Activated CD8-positive, alpha-beta T cell treated with anti-CD3 and anti-CD28 coated beads for 36 hours (primary cell): Measurements from ENCODE around the gene BCL11B. TPM values are rescaled to one million over a fixed set of nuclear protein-coding genes. Genes with fewer than 3 reads are reported as not detected.
A peak's percentile ranks its signal among the peaks of the same experiment; 100 is the strongest.

Experiments used
- ATAC-seq: fragments of 200-7000 bp; cut with Tn5 transposase; one replicate; pipeline ENCODE4 v1.10.0; 2021; ENCODE audit warnings: mild to moderate bottlenecking, moderate library complexity
- CTCF ChIA-PET: fragments of 350-600 bp; sonication (Branson Sonifier 250); formaldehyde crosslinking; loops from one replicate; lab custom pipeline; 2021; ENCODE audit warnings: antibody characterized with exemption; lab: Charles Lee
- POLR2A ChIA-PET: fragments of 350-600 bp; sonication (Branson Sonifier 250); formaldehyde crosslinking; loops from one replicate; lab custom pipeline; 2021; ENCODE audit warnings: antibody characterized with exemption; lab: Charles Lee
- DNase-seq: peaks from one replicate; pipeline ENCODE4 v3.0.0-alpha.2; 2020
- H3K27ac Mint-ChIP-seq: one replicate; pipeline ENCODE4 v1.8.0; 2021; ENCODE audit warnings: mild to moderate bottlenecking, mixed read lengths
- H3K27me3 Mint-ChIP-seq: one replicate; pipeline ENCODE4 v1.8.0; 2021; ENCODE audit warnings: mixed read lengths
- H3K36me3 Mint-ChIP-seq: one replicate; pipeline ENCODE4 v1.8.0; 2021; ENCODE audit warnings: low read depth, mixed read lengths
- H3K4me1 Mint-ChIP-seq: one replicate; pipeline ENCODE4 v1.8.0; 2021; ENCODE audit warnings: low read depth, mixed read lengths
- H3K4me3 Mint-ChIP-seq: one replicate; pipeline ENCODE4 v1.8.0; 2021; ENCODE audit warnings: mild to moderate bottlenecking, moderate library complexity, mixed read lengths
- H3K9me3 Mint-ChIP-seq: one replicate; pipeline ENCODE4 v1.8.0; 2021; ENCODE audit warnings: mixed read lengths
- intact Hi-C: fragments of 100-400 bp; cut with micrococcal nuclease; formaldehyde crosslinking; loops from one replicate; pipeline ENCODE4 v1.10.0; 2022
- total RNA-seq, 2 experiments: library from RNA; stranded (reverse); gene quantifications; one replicate each; pipeline ENCODE4 v1.2.3, GENCODE V29; 2021
- TF ChIP-seq, protein P1 (sequence below): fragments of 200-600 bp; IDR thresholded peaks from one replicate; pipeline ENCODE4 v1.8.0; 2022; ENCODE audit warnings: antibody characterized with exemption, mild to moderate bottlenecking

Gene BCL11B
- total RNA-seq, 2 experiments from 2014 or later = 48.5 to 53.0 TPM

DNA sequence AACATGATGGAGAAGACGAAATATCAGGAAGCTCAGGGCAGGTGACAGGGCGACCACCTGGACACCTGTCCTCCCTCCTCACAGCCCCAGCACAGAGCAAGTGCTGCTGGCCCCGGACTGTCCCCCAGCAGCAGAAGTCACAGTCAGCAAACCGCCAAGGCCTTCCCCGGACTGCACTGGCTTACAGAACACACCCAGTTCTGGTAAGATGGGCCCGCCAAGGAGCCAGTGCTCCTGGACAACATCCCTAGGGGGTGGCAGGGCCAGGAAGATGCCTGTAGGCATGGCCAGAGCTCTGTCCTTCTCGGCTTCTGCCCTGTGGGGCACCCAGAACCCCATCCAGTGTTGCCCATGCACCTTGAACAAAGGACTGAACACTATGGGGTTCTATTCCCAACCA is 77.9 kb downstream of the BCL11B start:
- intact Hi-C loops = loop anchor here (5.0 to 10.0 kb wide), 3 partner anchors 38 to 1219 kb away; no protein-coding TSS in a partner anchor
- TF ChIP-seq, protein P1, sequence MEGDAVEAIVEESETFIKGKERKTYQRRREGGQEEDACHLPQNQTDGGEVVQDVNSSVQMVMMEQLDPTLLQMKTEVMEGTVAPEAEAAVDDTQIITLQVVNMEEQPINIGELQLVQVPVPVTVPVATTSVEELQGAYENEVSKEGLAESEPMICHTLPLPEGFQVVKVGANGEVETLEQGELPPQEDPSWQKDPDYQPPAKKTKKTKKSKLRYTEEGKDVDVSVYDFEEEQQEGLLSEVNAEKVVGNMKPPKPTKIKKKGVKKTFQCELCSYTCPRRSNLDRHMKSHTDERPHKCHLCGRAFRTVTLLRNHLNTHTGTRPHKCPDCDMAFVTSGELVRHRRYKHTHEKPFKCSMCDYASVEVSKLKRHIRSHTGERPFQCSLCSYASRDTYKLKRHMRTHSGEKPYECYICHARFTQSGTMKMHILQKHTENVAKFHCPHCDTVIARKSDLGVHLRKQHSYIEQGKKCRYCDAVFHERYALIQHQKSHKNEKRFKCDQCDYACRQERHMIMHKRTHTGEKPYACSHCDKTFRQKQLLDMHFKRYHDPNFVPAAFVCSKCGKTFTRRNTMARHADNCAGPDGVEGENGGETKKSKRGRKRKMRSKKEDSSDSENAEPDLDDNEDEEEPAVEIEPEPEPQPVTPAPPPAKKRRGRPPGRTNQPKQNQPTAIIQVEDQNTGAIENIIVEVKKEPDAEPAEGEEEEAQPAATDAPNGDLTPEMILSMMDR = no peak
- H3K27ac Mint-ChIP-seq = peak overlapping the region; percentile 98
- ChIA-PET CTCF (interaction anchor here (1.3 kb wide), 2 partner anchors 72 to 78 kb away, joined by 4 to 7 read pairs; partner anchors contain the start of gene BCL11B), POLR2A (interaction anchor here (0.9 to 2.6 kb wide), 9 partner anchors 10 to 78 kb away, joined by 3 to 10 read pairs (median 4); partner anchors contain the start of gene BCL11B)
- peaks cover 35% of the 10 kb centered on the region for H3K36me3 Mint-ChIP-seq
- H3K9me3 Mint-ChIP-seq = no peaks in the 10 kb centered on the region
- ATAC-seq = no peak
- peaks cover 89% of the 10 kb centered on the region for H3K4me1 Mint-ChIP-seq
- peak; percentile 47 for DNase-seq
- H3K27me3 Mint-ChIP-seq = no peaks in the 10 kb centered on the region
- H3K4me3 Mint-ChIP-seq = peak overlapping the region; percentile 81

DNA sequence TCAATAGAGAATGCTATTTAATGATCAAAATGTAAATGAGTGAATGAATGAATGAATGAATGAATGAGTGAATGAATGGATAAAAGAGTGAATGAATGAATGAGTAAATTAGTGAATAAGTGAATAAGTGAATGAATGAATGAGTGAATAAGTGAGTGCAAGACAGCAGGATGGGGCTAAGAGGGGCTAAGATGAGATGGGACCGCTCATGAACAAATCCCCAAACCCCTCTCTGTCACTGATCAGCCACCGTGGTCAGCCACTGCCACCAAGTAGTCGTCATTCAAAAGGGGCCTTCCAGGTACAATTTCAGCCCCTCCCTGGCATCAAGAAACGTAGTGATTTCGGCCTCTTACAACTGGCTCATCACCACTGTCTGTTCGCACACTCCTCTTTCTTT is 79.2 kb downstream of the BCL11B start:
- H3K4me1 Mint-ChIP-seq = peaks cover 83% of the 10 kb centered on the region
- peaks cover 26% of the 10 kb centered on the region for H3K36me3 Mint-ChIP-seq
- ATAC-seq (peak; percentile 7), DNase-seq (peak; percentile 64)
- peak overlapping the region; percentile 81 for H3K4me3 Mint-ChIP-seq
- TF ChIP-seq, protein P1 = no peak
- intact Hi-C loops = loop anchor here (5.0 to 10.0 kb wide), 3 partner anchors 39 to 1218 kb away; no protein-coding TSS in a partner anchor
- peak overlapping the region; percentile 98 for H3K27ac Mint-ChIP-seq
- no peaks in the 10 kb centered on the region for H3K27me3 Mint-ChIP-seq
- POLR2A ChIA-PET = interaction anchor here (1.1 to 3.8 kb wide), 5 partner anchors 11 to 77 kb away, joined by 3 to 17 read pairs (median 5); no protein-coding TSS in a partner anchor
- CTCF ChIA-PET = interaction anchor here (1.8 kb wide), 1 partner anchor 73 kb away, joined by 6 read pairs; no protein-coding TSS in a partner anchor
- H3K9me3 Mint-ChIP-seq = no peaks in the 10 kb centered on the region

- no peaks in the 10 kb centered on the region for H3K27me3 Mint-ChIP-seq
- TF ChIP-seq, protein P1 = no peak
Measured at GRCh38 chr14:99192028-99192621, 79.9 kb downstream of the BCL11B start.

DNA sequence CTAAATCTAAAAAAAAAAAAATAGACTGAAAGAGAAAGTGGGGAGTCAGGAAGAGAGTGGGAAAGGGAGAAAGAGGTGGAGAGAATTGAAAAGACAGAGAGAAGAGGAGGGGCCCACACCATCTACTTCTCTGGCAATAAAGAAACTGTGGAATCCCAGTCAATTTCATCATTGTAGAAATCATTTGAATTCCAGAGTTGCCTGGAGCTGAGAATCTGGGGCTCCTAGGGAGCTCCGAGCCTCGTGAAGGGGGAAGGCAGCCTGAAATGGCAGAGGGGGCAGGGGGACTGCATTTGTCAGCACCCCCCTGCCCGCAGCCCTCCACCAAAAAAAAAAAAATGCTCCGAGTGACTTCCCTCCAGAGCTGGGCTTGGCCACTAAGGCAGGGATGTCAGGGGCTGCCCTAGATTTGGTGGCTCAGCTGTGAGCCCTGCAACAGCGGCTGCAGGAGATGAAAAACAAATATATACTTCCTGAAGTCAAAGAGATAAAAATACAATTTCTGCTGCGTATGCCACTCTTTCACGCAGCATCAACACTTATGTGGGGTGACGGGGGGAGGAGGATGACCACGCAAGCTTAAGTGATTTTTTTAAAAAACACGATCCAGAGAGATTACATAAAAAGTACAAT is 80.5 kb downstream of the BCL11B start:
- H3K36me3 Mint-ChIP-seq = peaks cover 32% of the 10 kb centered on the region
- TF ChIP-seq, protein P1 = no peak
- intact Hi-C loops = loop anchor here (5.0 to 10.0 kb wide), 3 partner anchors 41 to 1217 kb away; no protein-coding TSS in a partner anchor
- H3K4me1 Mint-ChIP-seq = peaks cover 84% of the 10 kb centered on the region
- POLR2A ChIA-PET = interaction anchor here (0.6 to 3.8 kb wide), 12 partner anchors 10 to 1054 kb away, joined by 3 to 17 read pairs (median 3); partner anchors contain the start of gene BCL11B
- H3K27ac Mint-ChIP-seq = peak overlapping the region; percentile 98
- peak overlapping the region; percentile 81 for H3K4me3 Mint-ChIP-seq
- H3K27me3 Mint-ChIP-seq = no peaks in the 10 kb centered on the region
- ATAC-seq (no peak), DNase-seq (peak; percentile 42)
- H3K9me3 Mint-ChIP-seq = no peaks in the 10 kb centered on the region
- CTCF ChIA-PET = interaction anchor here (0.8 to 1.8 kb wide), 7 partner anchors 10 to 80 kb away, joined by 3 to 6 read pairs (median 3); partner anchors contain the start of gene BCL11B

More at GRCh38 chr14:99192028-99192621, 79.9 kb downstream of the BCL11B start:
- ChIA-PET POLR2A (interaction anchor here (0.6 to 3.8 kb wide), 11 partner anchors 10 to 1054 kb away, joined by 3 to 17 read pairs (median 4); partner anchors contain the start of gene BCL11B), CTCF (interaction anchor here (0.8 to 1.8 kb wide), 6 partner anchors 10 to 80 kb away, joined by 3 to 6 read pairs (median 3); partner anchors contain the start of gene BCL11B)
- intact Hi-C loops = loop anchor here (5.0 to 10.0 kb wide), 3 partner anchors 40 to 1217 kb away; no protein-coding TSS in a partner anchor
- peak; percentile 53 for DNase-seq
- peaks cover 84% of the 10 kb centered on the region for H3K4me1 Mint-ChIP-seq
- peak overlapping the region; percentile 81 for H3K4me3 Mint-ChIP-seq
- peaks cover 32% of the 10 kb centered on the region for H3K36me3 Mint-ChIP-seq
- no peaks in the 10 kb centered on the region for H3K9me3 Mint-ChIP-seq
- ATAC-seq = no peak
- H3K27ac Mint-ChIP-seq = peak overlapping the region; percentile 98
